ENCODE measurements around the gene SLBP.

SLBP gene

DNA sequence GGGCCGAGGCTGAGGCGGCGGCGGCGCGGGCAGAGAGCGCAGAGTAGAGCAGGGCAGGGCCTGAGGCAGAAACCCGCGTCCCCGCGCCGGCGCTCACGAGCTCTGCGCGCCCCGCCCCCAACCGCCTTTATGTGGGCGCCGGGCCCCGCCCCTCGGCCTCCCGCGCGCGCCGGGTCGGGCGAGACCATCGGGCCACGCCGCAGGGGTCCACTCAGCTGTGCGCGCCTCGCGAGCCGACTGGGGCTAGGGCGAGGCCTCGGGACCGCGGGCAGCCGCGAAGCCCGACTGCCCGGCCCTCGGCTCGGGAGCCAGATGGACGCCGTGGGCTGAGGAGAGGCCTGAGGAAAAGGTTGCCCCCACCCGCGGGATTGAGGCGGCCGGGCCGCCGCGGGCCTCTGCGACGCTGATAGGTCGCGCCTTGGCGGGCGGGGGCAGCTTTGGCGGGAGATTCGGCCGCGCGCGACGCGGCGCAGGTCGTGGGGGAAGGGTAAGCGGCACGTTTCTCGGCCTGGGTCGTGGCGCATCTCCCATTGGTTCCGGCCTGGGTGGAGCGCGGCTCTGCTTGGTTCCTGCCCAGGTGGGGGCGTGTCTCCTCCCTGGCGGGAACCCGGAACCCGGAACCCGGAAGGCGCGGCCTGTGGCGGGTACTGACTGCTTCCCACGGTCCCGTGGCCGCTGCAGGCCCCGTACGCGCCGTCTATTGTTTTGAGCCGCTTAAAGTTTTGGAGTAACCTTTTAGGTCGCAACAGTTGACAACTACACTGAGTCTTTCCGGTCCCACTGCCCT is at the start of gene SLBP:
Gene SLBP (minus strand): TSS at position 104 of the 787 bp plus-strand sequence. CDS start 131 bp downstream, outside the sequence.
- peak; percentile 91 for DNase-seq

DNA sequence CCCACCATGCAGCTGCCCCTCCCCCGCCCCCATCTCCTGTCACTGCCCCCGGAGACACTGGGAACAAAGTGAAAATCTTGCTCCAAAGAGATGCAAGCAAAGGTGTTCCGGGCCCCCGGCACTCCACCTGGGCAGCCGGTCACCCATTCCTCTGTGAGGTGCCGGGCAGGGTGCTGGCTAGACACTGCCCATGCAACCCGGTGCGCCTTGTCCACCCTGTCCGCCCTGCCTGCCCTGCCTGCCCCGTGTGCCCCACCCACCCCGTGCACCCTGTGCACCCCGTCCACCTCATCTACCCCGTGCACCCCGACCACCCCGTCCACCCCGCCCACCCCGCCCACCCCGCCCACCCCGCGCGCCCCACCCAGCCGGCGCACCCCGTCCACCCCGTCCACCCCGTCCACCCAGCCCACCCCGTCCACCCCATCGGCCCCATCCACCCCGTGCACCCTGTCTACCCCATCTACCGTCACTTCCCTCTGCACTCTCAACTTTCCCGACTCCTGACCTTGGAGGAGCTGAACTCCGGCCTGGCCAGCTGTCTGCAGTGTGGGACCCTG is 49.1 kb upstream of the SLBP start:
- no peak for DNase-seq

GRCh38 chr4:1760521-1761071 is 48.5 kb upstream of the SLBP start:
- DNase-seq = no peak

GRCh38 chr4:1759818-1760223 is 47.7 kb upstream of the SLBP start:
- DNase-seq = no peak

DNA sequence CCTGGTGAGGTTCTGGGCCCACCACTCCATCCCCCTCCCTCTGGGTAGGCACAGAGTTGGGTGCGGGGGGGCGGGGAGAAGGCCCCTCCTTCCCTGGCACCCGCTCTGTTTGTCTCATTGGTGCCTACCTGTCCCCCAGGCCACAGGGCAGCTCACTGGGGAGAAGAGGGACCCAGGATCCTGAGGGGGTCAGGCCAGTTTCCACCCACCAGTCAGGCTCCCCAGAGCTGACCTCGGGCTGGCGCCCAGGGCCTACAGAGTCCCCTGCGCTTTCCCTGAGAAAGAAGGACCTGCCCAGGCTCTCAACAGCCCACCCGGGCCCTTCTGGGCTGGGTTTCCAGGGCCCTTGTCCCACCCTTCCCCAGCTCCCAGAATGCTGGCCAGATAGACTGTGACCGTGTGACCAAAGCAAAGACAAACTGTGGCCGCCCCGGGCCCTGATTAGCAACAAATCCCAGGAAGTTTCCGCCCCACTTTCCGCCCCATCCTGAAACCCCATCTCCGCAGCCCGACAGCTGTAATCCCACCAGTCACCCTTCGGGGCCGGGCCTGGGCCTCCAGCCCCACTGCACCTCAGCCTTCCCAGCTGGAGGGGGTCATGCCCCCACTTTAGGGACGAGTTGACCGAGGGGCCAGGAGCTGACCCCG is 47.2 kb upstream of the SLBP start:
- no peak for DNase-seq

GRCh38 chr4:1758306-1759121 is 46.4 kb upstream of the SLBP start:
- no peak for DNase-seq

- no peak for DNase-seq
Measured at GRCh38 chr4:1757836-1758235, 45.7 kb upstream of the SLBP start.

GRCh38 chr4:1756893-1757779 is 45.0 kb upstream of the SLBP start:
- DNase-seq = no peak

DNA sequence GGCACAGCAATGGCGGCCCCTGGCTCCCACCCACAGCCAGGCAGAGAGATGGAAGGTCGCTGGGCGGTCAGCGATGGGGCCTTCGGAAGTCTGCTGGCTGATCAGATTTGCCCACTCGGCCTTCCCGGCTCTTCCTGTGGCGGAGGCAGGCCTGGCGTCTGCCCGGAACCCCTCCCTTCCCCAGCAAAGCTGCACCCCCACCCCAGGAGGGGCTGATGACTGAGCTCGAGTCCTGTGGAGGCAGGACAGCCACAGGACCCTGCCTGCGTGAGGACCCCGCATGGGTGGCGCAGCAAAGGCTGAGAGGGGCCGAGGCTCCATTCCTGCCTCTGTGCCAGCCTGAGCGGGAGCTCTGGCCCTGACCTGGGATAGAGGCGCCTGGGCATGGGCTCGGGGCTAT is 44.0 kb upstream of the SLBP start:
- no peak for DNase-seq

GRCh38 chr4:1755297-1755696 is 43.2 kb upstream of the SLBP start:
- DNase-seq = no peak

GRCh38 chr4:1754336-1754735 is 42.2 kb upstream of the SLBP start:
- DNase-seq = no peak

GRCh38 chr4:1753697-1754311 is 41.7 kb upstream of the SLBP start:
- DNase-seq = no peak

- DNase-seq = no peak
Measured at GRCh38 chr4:1753294-1753696, 41.2 kb upstream of the SLBP start.

- DNase-seq = no peak
Measured at GRCh38 chr4:1752284-1753041, 40.3 kb upstream of the SLBP start.

DNA sequence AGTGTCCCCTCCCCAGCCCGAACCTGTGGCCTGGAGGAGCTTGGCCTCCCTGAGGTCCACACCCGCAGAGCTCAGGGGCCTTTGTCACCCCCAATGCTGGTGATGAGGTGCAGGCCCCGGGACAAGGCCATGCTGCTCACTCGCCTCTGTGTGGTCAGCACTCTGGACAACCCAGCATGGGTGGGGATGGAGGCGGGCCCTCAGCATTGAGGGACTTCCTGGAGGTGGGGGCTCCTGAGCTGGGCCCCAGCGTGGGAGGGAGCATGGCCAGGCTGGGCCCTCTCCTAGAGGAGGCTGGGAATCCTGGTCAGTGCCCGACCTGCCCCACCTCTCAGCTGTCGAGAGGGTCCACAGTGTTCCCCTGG is 39.8 kb upstream of the SLBP start:
- DNase-seq = no peak

DNA sequence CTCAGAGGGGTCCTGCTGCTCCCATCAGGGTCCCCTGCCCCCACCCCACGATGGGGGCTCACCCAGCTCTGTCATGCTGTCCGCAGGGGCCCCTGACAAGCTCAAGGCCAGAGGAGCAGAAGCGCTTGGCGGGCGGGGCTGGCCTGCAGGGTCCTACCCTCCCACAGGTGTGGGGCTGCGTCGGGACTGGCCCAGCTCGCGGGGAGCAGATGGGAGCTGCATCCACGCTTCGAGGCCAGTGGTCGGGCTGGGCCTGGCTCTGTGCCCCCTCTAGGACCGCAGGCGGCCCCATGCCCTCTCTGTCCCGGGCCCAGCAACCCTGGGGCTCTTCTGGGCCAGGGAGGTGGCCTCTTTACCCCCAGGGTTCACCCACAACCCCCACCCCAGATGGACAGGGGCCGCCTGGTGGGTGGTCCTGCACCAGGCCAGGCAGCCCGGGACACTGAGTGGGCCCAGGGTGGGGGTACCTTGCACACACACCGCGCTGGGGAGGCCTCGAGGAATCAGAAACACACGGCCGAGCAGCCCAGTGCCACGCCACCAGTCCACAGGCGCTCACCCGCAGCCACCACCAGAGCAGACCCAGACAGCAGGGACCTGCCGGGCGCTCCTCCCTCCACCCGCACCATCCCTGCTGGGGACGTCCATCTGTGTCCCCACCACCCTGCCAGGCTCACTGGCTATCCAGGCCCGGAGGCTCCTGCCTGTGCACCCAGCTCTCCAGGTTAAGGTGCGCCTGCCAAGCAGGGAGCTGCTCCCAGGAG is 39.2 kb upstream of the SLBP start:
- DNase-seq = no peak

GRCh38 chr4:1750381-1751154 is 38.4 kb upstream of the SLBP start:
- DNase-seq = no peak

DNA sequence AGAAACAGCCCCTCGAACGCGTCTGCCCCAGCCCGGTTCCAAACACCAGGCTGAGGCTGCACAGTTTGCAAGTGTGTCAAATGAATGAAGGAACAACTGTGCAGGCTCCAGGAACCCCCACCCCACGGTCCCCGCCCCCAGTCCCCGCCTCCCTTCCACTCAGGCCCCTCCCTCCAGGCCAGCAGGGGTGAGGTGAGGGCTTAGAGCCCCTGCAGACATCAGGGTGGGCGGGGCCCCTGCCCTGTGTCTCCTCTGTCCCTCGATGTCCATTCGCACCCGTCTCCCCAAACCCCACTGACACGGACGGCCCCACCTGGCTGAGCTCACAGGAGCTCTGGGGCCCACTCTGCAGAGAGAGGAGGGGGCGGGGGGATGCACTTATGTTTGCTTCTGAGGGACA is 37.7 kb upstream of the SLBP start:
- DNase-seq = no peak

GRCh38 chr4:1749370-1749769 is 37.3 kb upstream of the SLBP start:
- no peak for DNase-seq

All from NCI-H1105 (cell line).